Uterus (tissue), 4 donors: ENCODE results near the gene GLRX. TPM values are rescaled to one million over a fixed set of nuclear protein-coding genes. Genes with fewer than 3 reads are reported as not detected.

Experiments
- DNase-seq, 2 donors: peaks; one replicate each; pipeline ENCODE4 v3.0.0-alpha.2; 2019 to 2020
- H3K27ac ChIP-seq, 2 donors: fragments of 200-600 bp; sonication (generic); 1 replicate in 1 of 2; 2 replicates in 1 of 2; pipeline ENCODE4 v1.5.1; 2016 to 2018
- H3K27me3 ChIP-seq, 2 donors: fragments of 200-600 bp; sonication (generic); one replicate each; pipeline ENCODE4 v1.5.1; 2018 to 2019; ENCODE audit warnings: control low read depth in 1 of 2
- H3K36me3 ChIP-seq, 2 donors: fragments of 200-600 bp; sonication (generic); one replicate each; pipeline ENCODE4 v1.5.1; 2019; ENCODE audit warnings: control low read depth in 1 of 2
- H3K4me1 ChIP-seq, 2 donors: fragments of 200-600 bp; sonication (generic); one replicate each; pipeline ENCODE4 v1.5.1; 2018 to 2019; ENCODE audit warnings: control low read depth in 1 of 2
- H3K4me3 ChIP-seq, 2 donors: fragments of 200-600 bp; sonication (generic); 1 replicate in 1 of 2; 2 replicates in 1 of 2; pipeline ENCODE4 v1.5.1; 2018 to 2019; ENCODE audit warnings: mild to moderate bottlenecking in 1 of 2
- H3K9me3 ChIP-seq, 2 donors: fragments of 200-600 bp; sonication (generic); one replicate each; pipeline ENCODE4 v1.5.1; 2019; ENCODE audit warnings: control low read depth in 1 of 2
- CTCF ChIP-seq, 4 experiments: fragments of 200-600 bp in 2 of 4; fragments of 450-650 bp in 2 of 4; sonication (generic) in 2 of 4; IDR thresholded peaks; one replicate each; pipeline ENCODE4 v1.5.1; 2016 to 2019; ENCODE audit warnings: antibody characterized with exemption in 4 of 4, mild to moderate bottlenecking in 2 of 4, moderate library complexity in 1 of 4
- POLR2A ChIP-seq, 2 donors: fragments of 450-650 bp; IDR thresholded peaks; one replicate each; pipeline ENCODE4 v1.6.1; 2016; ENCODE audit warnings: antibody characterized with exemption in 2 of 2, mild to moderate bottlenecking in 1 of 2, moderate library complexity in 1 of 2
- intact Hi-C: fragments of 100-400 bp; cut with DNase I; formaldehyde crosslinking; loops from one replicate; pipeline ENCODE4 v1.15.1; 2023; ENCODE audit warnings: low total_unique reads
- total RNA-seq, 4 donors: library from RNA; depleted of rRNA in 3 of 4; stranded (reverse); fragments of >200 nt in 3 of 4; gene quantifications; one replicate each; pipeline versions ENCODE4 v1.1.0 to v1.2.4, GENCODE V29; 2014 to 2023
- donor health status: DM: yes; HTN: yes; CAD: no.

GLRX gene
- total RNA-seq, 4 donors from 2014 or later: 13.0 to 98.8 (median 15.5) TPM

- Histone ChIP-seq H3K27ac (no peak overlapping the region), H3K36me3 (no peaks in the 10 kb centered on the region), H3K9me3 (no peaks in the 10 kb centered on the region), H3K4me3 (no peak overlapping the region), H3K27me3 (no peaks in the 10 kb centered on the region), H3K4me1 (no peaks in the 10 kb centered on the region)
- no peak for TF ChIP-seq CTCF (IDR thresholded peaks at IDR 0.05)
- no peak for TF ChIP-seq POLR2A (IDR thresholded peaks at IDR 0.05)
- intact Hi-C loops: loop anchor here (10.0 kb wide), 1 partner anchor 197 kb away; the partner anchor contains the start of gene RFESD
- peak in 1 of 2 donors; percentile 61 for DNase-seq
Measured at GRCh38 chr5:95841914-95842812, 19.6 kb upstream of the GLRX start.

- H3K4me3 ChIP-seq: no peak overlapping the region
- intact Hi-C loops: loop anchor here (10.0 kb wide), 1 partner anchor 196 kb away; the partner anchor contains the start of gene RFESD
- no peaks in the 10 kb centered on the region for H3K27me3 ChIP-seq
- H3K9me3 ChIP-seq: no peaks in the 10 kb centered on the region
- no peak for DNase-seq
- H3K27ac ChIP-seq: no peak overlapping the region
- TF ChIP-seq POLR2A (IDR thresholded peaks at IDR 0.05) (no peak), CTCF (IDR thresholded peaks at IDR 0.05) (no peak)
- H3K4me1 ChIP-seq: no peaks in the 10 kb centered on the region
- H3K36me3 ChIP-seq: no peaks in the 10 kb centered on the region
Measured at GRCh38 chr5:95840956-95841705, 18.6 kb upstream of the GLRX start.

GRCh38 chr5:95839658-95840057 is 17.1 kb upstream of the GLRX start:
- no peak overlapping the region for H3K4me3 ChIP-seq
- no peak overlapping the region for H3K27ac ChIP-seq
- intact Hi-C loops: loop anchor here (10.0 kb wide), 1 partner anchor 195 kb away; the partner anchor contains the start of gene RFESD
- H3K9me3 ChIP-seq: no peaks in the 10 kb centered on the region
- H3K36me3 ChIP-seq: no peaks in the 10 kb centered on the region
- no peak for DNase-seq
- no peaks in the 10 kb centered on the region for H3K4me1 ChIP-seq
- H3K27me3 ChIP-seq: no peaks in the 10 kb centered on the region
- no peak for TF ChIP-seq POLR2A (IDR thresholded peaks at IDR 0.05)
- TF ChIP-seq CTCF (IDR thresholded peaks at IDR 0.05): no peak

GRCh38 chr5:95838556-95838955 is 16.0 kb upstream of the GLRX start:
- H3K36me3 ChIP-seq: no peaks in the 10 kb centered on the region
- H3K9me3 ChIP-seq: no peaks in the 10 kb centered on the region
- H3K27ac ChIP-seq: no peak overlapping the region
- no peak for DNase-seq
- intact Hi-C loops: no loop called here
- no peaks in the 10 kb centered on the region for H3K4me1 ChIP-seq
- H3K4me3 ChIP-seq: no peak overlapping the region
- TF ChIP-seq POLR2A (IDR thresholded peaks at IDR 0.05) (no peak), CTCF (IDR thresholded peaks at IDR 0.05) (no peak)
- no peaks in the 10 kb centered on the region for H3K27me3 ChIP-seq
